SK-N-MC (cell line): Measurements from ENCODE around the gene ZNF37A.

Experiments used
- EZH2 ChIP-seq: fragments of 200-600 bp; sonication (generic); IDR thresholded peaks from one replicate; pipeline ENCODE4 v1.6.1; 2017; ENCODE audit warnings: antibody characterized with exemption
- POLR2AphosphoS5 ChIP-seq: IDR thresholded peaks from 2 replicates; pipeline ENCODE4 v1.6.1; 2012; ENCODE audit warnings: mild to moderate bottlenecking, low read depth, low read length, borderline replicate concordance

GRCh38 chr10:38094927-38095574 is 914 bp downstream of the ZNF37A start:
- TF ChIP-seq POLR2AphosphoS5: no peak
- no peak for TF ChIP-seq EZH2
